GM12865 (cell line): ENCODE measurements around the gene CNOT3.

Experiments
- DNase-seq: peaks from one replicate; pipeline ENCODE4 v3.0.0; 2010; ENCODE audit warnings: low read depth
- H3K4me3 ChIP-seq: 2 replicates; pipeline ENCODE4 v1.5.1; 2011; ENCODE audit warnings: mild to moderate bottlenecking, low read depth, low read length, control low read depth
- TF ChIP-seq, protein P1 (sequence below): IDR thresholded peaks from 2 replicates; pipeline ENCODE4 v1.5.1; 2011; ENCODE audit warnings: low read length, control low read depth, low read depth, inconsistent platforms; ENCODE audit not compliant: insufficient read depth; ENCODE audit errors: missing control alignments

CNOT3 gene

DNA sequence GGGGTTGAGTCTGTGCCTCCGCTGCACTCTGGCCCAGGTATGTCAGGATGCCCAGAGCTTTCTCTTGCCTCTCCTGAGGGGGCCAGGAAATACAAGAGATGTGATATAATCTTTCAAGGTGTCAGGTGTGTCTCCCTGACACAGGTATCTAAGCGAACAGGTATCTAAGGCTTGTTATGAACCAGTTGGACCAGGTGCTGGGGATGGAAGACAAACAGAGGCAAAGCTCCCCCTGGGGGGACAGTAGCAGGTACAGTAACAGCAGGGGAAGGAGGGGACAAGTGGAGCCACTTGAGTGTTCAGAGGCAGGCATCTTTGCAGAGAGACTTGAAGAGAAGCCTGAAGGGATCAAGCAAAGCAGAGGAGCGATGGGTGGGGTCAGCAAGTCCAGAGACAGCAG is 19.4 kb downstream of the CNOT3 start:
- DNase-seq = no peak
- TF ChIP-seq, protein P1, sequence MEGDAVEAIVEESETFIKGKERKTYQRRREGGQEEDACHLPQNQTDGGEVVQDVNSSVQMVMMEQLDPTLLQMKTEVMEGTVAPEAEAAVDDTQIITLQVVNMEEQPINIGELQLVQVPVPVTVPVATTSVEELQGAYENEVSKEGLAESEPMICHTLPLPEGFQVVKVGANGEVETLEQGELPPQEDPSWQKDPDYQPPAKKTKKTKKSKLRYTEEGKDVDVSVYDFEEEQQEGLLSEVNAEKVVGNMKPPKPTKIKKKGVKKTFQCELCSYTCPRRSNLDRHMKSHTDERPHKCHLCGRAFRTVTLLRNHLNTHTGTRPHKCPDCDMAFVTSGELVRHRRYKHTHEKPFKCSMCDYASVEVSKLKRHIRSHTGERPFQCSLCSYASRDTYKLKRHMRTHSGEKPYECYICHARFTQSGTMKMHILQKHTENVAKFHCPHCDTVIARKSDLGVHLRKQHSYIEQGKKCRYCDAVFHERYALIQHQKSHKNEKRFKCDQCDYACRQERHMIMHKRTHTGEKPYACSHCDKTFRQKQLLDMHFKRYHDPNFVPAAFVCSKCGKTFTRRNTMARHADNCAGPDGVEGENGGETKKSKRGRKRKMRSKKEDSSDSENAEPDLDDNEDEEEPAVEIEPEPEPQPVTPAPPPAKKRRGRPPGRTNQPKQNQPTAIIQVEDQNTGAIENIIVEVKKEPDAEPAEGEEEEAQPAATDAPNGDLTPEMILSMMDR = no peak
- H3K4me3 ChIP-seq = no peak overlapping the region

DNA sequence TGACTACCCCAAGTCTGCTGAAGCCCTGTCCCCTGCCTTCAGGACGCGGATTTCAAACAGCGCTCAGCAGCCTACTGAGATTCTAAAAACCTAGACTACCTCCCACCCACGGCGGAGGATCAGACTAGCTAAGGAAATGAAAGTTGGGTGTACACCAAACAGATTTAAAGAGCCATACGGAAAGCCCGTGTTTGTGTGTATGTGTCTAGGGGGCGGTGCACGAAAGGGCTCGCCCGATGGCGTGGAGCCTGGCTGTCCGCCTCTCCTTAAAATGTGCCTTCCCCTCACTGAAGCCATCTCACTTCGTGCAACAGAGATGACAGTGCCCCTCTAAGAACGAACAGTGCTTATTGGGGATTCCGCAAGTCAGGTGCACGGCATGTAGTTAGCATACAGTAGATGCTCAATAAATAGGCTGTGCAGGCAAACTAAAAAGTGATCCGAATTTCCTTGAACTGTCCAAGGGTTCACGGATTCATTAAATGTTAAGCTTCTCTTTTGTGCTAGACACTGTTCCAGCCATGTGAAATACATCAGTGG is 21.3 kb downstream of the CNOT3 start:
- peak; percentile 58 for DNase-seq
- TF ChIP-seq, protein P1 = no peak
- peak overlapping the region; percentile 67 for H3K4me3 ChIP-seq

DNA sequence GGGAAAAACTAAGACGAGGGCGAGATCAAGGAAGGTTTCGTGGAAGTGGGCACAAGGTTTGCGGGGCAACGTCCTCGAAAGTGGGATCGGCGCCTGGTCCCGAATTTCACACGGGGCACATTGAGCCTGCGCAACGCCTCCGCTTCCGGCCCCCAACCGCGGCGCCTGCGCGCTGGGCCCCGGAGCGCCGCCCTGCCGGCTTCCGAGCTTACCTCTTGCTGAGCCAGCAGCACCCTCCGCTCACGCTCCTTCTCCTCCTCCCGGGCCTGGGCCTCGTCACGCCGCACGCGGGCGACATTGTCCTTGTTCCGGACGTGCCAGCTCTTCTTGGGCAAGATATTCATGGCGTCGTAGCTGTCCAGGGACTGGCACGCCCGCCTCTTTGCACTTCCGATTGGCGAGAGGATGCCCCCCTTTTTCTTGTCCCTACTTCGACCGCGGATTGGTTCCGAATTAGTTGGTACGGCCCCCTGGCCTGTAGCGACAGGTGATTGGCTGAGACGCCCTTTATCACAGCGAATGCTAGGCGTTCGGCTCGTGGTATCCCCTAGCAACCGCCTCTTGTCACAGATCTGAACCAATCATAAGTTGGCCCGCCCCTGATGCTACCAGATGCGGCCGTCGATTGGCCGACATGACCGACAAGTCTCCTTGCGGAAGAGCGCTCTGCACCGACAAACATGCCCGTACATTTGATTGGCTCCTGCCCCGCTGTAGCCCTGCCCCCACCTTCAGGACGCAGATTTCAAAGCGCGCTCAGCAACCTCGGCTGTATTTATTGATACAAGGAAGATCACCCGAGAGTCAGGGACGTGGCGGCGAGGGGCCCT is 22.0 kb downstream of the CNOT3 start, which contains the start of gene LENG1:
Gene LENG1, minus strand, starts transcription at position 370 of the 830 bp plus-strand sequence. Its CDS starts 26 bp downstream, at position 344.
- TF ChIP-seq, protein P1 = peak; percentile 21
- peak within 1 kb of the TSS; percentile 92 for H3K4me3 ChIP-seq

DNA sequence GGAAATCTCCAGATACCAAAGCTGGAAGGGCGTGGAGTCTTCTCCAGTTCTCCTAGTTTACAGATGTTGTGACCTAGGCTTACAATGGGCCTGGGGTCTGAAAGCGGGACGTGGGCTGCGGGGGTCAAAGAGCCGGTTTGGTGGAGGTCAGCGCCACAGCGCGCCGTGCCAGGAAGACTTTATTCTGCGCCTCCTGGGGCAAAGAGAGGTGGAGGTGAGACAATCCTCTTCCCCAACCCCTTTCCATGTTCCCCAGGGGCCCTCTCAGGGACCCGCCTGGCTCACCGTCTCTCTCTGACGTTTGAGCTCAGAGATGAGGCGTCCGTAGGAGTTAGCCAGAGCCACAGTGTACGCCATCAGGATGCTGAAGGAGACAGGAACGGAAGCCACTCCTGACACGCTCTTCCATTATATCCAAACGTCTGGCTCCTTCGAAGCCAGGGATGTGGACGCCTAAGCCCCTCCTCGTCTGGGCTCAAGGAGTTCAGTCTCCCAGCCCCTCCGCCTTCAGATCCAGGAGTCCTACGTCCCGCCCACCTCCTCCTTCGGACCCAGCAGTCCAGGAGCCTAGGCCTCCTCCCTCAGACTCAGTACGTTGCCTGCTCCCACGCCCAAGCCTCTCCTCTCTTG is 22.7 kb downstream of the CNOT3 start:
- TF ChIP-seq, protein P1 = no peak
- H3K4me3 ChIP-seq = peak overlapping the region; percentile 92
- DNase-seq = no peak

More for the DNA sequence above, 22.0 kb downstream of the CNOT3 start, which contains the start of gene LENG1:
- peak; percentile 100 for DNase-seq

DNA sequence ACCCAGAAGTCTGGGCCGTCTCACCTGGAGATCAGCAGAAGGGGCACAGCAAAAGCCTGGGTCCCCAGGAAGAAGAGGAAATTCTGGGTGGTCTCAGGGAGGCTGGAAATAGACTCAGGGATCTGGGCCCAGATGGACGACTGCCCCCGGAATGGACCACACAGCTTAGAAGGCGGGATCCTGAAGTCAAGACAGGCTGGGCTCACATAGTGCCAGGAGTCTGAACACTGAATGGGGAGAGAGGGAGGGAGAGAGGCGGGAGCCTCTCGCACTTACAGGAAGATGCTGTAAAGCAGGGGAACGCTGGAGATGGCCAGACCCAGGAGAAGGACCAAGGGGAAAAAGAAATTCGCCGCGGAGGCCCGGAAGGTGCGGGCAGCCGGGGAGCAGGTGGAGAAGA is 23.3 kb downstream of the CNOT3 start:
- TF ChIP-seq, protein P1 = no peak
- no peak for DNase-seq
- H3K4me3 ChIP-seq = peak overlapping the region; percentile 92

DNA sequence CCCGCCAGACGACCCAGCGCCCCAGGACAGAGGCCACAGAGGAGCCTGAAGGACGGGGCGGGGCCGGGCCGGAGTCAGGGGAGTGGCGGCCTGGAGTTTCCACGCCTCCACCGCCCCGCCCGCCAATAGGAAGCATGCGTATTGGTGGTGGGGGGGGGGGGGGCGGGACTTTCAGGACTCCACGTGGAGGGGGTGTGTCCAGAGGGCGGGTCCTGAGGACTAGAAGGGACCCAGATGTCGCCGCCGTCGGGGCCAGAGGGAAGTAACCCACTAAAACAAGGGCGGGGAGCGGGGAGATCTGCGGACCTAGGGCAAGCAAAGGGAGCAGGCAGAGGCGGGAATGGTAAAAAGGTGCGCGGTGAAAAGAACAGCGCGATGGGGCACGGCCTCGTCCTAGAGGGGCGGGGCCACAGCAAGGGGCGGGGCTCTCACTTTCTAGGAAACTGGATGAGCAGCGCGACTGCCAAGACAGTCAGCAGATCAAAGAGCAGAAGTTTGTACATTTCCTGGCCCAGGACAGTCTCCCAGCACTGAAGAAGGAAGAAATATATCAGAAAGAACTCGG is 24.8 kb downstream of the CNOT3 start:
- TF ChIP-seq, protein P1 = no peak
- no peak overlapping the region for H3K4me3 ChIP-seq
- peak; percentile 75 for DNase-seq
